Fibroblast of pulmonary artery (primary cell): ENCODE measurements around the gene CRHR1.

Source experiments
- DNase-seq: peaks from one replicate; pipeline ENCODE4 v3.0.0-alpha.2; 2010; ENCODE audit warnings: low read depth
- H3K4me3 ChIP-seq: replicated peaks from 2 replicates; pipeline ENCODE4 v1.5.1; 2011; ENCODE audit warnings: low read depth, mild to moderate bottlenecking, control low read depth, low read length, moderate library complexity
- CTCF ChIP-seq: IDR thresholded peaks from 2 replicates; pipeline ENCODE4 v1.5.1; 2011; ENCODE audit warnings: mild to moderate bottlenecking, control low read depth, low read length, inconsistent platforms; ENCODE audit errors: missing control alignments

CRHR1 gene

GRCh38 chr17:45835481-45835880, 51.4 kb downstream of the CRHR1 start:
- DNase-seq, result no peak
- TF ChIP-seq CTCF, result no peak
- H3K4me3 ChIP-seq, result no peak overlapping the region

- TF ChIP-seq CTCF, result no peak
- no peak overlapping the region for H3K4me3 ChIP-seq
- no peak for DNase-seq
These were observed 52.2 kb downstream of the CRHR1 start for GRCh38 chr17:45836047-45837044.

- DNase-seq, result no peak
- no peak for TF ChIP-seq CTCF
These were observed 53.1 kb downstream of the CRHR1 start for GRCh38 chr17:45837187-45837586.

GRCh38 chr17:45837603-45838002, 53.5 kb downstream of the CRHR1 start:
- no peak overlapping the region for H3K4me3 ChIP-seq
- DNase-seq, result no peak
- TF ChIP-seq CTCF, result no peak

More at GRCh38 chr17:45837187-45837586, 53.1 kb downstream of the CRHR1 start:
- no peak overlapping the region for H3K4me3 ChIP-seq

GRCh38 chr17:45838751-45839295, 54.7 kb downstream of the CRHR1 start:
- no peak for TF ChIP-seq CTCF
- H3K4me3 ChIP-seq, result no peak overlapping the region
- DNase-seq, result no peak

GRCh38 chr17:45839442-45839841, 55.3 kb downstream of the CRHR1 start:
- no peak for TF ChIP-seq CTCF

GRCh38 chr17:45841186-45841585, 57.1 kb downstream of the CRHR1 start:
- H3K4me3 ChIP-seq, result no peak overlapping the region
- DNase-seq, result no peak
- TF ChIP-seq CTCF, result no peak

More at GRCh38 chr17:45839442-45839841, 55.3 kb downstream of the CRHR1 start:
- DNase-seq, result no peak
- H3K4me3 ChIP-seq, result no peak overlapping the region
